HK-2 (cell line): ENCODE data around the gene OR8D2.
"Not testable (repeated sequence)": the region's sequence is repeated elsewhere in the genome, so short reads cannot be mapped to it uniquely, and the experiment has no call there.

Source experiments
- DNase-seq: peaks from one replicate; pipeline ENCODE4 v3.0.0-alpha.2; 2018; ENCODE audit not compliant: unreplicated experiment

Gene OR8D2

GRCh38 chr11:124285610-124286344 lies 34.2 kb downstream of the OR8D2 start:
- no peak for DNase-seq

- DNase-seq = no peak
Observed at GRCh38 chr11:124278261-124278660, 41.7 kb downstream of the OR8D2 start.

GRCh38 chr11:124277804-124278203 lies 42.2 kb downstream of the OR8D2 start:
- DNase-seq = no peak

GRCh38 chr11:124277207-124277606 lies 42.8 kb downstream of the OR8D2 start:
- no peak for DNase-seq

DNA sequence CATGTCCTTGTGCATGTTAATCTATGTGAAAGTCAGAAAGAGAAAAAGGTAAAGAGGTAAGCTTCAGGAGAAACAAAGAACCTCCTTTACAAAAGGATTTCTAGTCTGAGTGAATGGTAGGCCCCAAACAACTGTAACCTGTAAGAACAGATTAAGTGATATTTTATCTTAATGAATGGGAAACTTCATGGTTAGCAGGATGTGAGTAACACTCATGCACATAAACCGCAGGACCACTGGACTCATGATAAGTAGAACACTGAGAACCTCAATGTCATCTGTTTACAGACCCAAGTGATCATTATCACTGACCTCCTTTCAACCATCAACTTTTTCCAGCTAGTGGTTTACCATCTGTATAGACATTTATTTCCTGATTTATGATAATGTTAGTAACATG lies 43.9 kb downstream of the OR8D2 start:
- no peak for DNase-seq

DNA sequence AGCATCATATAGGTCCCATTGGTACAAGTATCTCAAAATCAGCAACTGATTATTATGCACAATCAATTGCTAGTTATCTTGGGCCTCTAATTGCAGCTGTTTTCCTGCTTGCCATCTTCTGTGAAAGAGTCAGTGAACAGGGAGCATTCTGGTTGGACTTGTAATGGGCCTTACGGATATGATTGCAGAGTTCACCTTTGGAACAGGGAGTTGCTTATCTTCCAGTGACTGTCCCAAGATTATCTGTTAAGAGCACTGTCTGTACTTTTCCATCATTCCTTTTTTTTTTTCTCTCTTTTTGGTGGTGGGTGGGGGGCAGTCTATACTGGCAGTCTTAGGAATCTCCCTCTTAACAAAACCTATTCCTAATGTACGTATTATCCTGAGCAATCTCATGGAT lies 46.0 kb downstream of the OR8D2 start:
- no peak for DNase-seq

GRCh38 chr11:124270886-124271285 lies 49.1 kb downstream of the OR8D2 start:
- not testable (repeated sequence) for DNase-seq
